Measurements from ENCODE around the gene TOPORS. TPM values are rescaled to one million over a fixed set of nuclear protein-coding genes. Genes with fewer than 3 reads are reported as not detected.
"Not testable (repeated sequence)": the region's sequence is repeated elsewhere in the genome, so short reads cannot be mapped to it uniquely, and the experiment has no call there.

TOPORS gene
- 11.7 and 12.0 TPM in 2 replicates for total RNA-seq

GRCh38 chr9:32552172-32552872, at the start of gene TOPORS, which contains the start of gene SMIM27:
TSS of gene TOPORS (minus strand) at chr9:32552586. CDS start at chr9:32552436, 150 bp downstream.
TSS of gene SMIM27 (plus strand) at chr9:32552327. CDS start at chr9:32552435, 108 bp downstream.
- intact Hi-C loops (cut with micrococcal nuclease): loop anchor here (1.0 to 10.0 kb wide), 10 partner anchors 20 to 1262 kb away; partner anchors contain the start of genes ACO1, APTX, B4GALT1 and NFX1

DNA sequence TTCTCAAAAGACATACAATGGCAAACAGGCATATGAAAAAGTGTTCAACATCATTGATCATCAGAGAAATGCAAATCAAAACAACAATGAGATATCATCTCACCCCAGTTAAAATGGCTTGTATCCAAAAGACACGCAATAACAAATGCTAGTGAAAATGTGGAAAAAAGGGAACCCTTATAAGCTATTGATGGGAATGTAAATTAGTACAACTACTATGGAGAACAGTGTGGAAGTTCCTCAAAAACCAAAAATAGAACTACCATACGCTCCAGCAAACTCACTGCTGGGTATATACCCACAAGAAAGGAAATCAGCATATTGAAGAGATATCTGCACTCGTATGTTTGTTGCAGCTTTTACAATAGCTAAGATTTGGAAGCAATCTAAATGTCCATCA, 46.6 kb upstream of the TOPORS start:
- intact Hi-C loops (cut with micrococcal nuclease): not testable (repeated sequence)

GRCh38 chr9:32596936-32597335, 44.5 kb upstream of the TOPORS start:
- intact Hi-C loops (cut with micrococcal nuclease): no loop called here

- intact Hi-C loops (cut with micrococcal nuclease): no loop called here
Observed at GRCh38 chr9:32596096-32596865, 43.9 kb upstream of the TOPORS start.

GRCh38 chr9:32590898-32591297, 38.5 kb upstream of the TOPORS start:
- intact Hi-C loops (cut with micrococcal nuclease): no loop called here

GRCh38 chr9:32590476-32590875, 38.1 kb upstream of the TOPORS start:
- intact Hi-C loops (cut with micrococcal nuclease): no loop called here

GRCh38 chr9:32589083-32589723, 36.8 kb upstream of the TOPORS start:
- intact Hi-C loops (cut with micrococcal nuclease): loop anchor here (1.0 kb wide), 1 partner anchor 379 kb away; no protein-coding TSS in a partner anchor

- intact Hi-C loops (cut with micrococcal nuclease): no loop called here
Observed at GRCh38 chr9:32587901-32588300, 35.5 kb upstream of the TOPORS start.

DNA sequence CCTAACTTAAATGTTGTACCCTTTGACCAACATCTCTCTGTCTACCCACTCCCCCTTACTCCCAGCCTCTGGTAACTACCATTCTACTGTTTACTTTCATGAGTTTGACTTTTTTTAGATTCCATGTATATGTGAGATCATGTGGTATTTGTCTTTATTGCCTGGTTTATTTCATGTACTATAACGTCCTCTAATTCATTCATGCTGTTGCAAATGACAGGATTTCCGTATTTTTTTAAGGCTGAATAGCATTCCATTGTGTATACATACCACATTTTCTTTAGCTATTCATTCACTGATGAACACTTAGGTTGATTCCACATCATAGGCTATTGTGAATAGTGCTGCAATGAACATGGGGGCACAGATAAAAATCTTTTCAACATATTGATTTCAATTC, 32.4 kb upstream of the TOPORS start:
- intact Hi-C loops (cut with micrococcal nuclease): loop anchor here (5.0 kb wide), 1 partner anchor 643 kb away; no protein-coding TSS in a partner anchor

GRCh38 chr9:32581512-32582143, 29.2 kb upstream of the TOPORS start:
- intact Hi-C loops (cut with micrococcal nuclease): loop anchor here (1.0 to 5.0 kb wide), 2 partner anchors 387 to 646 kb away; no protein-coding TSS in a partner anchor

DNA sequence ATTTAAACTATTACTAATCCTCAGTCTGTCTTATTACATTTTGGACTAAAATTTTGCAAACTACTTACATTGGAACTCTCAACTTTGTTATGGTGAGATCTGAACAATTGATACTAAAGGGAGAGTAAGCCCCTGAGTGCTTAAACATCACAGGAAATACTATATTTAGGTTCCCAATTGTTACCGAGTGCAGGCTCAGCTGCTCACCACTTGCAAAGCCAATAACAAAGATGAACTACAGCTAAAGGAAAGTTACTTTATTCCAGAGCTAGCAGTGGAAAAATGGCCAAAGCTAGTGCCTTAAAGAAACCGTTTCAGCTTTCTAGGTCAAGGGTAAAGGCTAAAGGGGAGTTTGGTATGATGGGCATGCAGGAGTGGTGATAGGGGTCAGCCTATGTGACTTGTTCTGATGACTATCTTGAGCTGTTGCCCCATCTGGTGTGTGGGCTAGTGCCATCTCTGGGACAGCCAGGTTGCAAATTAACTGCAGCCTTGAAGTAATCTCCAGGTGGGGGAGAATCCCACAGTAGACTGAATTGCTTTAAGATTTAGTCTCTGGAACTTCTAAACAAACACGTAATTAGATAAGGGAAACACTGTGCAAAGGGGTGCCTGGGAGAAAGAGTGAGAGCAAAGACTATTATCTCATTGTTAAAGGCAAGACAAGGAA, 28.4 kb upstream of the TOPORS start:
- intact Hi-C loops (cut with micrococcal nuclease): loop anchor here (1.0 to 5.0 kb wide), 2 partner anchors 388 to 647 kb away; no protein-coding TSS in a partner anchor

DNA sequence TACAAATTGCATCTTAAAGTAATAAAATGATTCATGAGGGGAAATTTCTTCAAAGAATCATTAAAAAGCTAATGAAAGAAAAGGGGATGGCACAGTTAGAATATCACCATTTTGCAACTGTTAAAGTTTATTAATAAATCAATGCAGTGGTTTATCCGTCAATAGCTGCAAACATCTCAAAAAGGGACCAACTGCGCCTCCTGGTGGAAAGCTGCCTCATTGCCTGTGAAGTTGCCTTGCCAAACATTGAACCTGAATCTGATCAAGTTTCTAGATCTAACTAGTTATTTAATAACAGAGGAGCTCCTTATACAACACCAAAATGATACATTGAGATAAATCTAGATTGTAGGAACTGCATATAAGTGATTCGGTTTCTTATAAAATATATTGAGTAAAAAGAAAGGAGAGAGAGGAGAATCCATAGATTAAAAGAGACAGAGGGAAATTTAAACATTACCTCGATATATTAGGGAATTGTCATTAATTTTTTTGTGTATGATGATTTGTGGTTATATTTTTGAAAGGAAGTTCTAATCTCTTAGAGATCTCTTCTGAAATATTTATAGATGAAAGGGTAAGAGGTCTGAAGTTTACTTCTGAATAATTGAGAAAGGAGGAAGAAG, 27.4 kb upstream of the TOPORS start:
- intact Hi-C loops (cut with micrococcal nuclease): loop anchor here (1.0 to 5.0 kb wide), 3 partner anchors 54 to 647 kb away; partner anchors contain the start of gene RIGI

GRCh38 chr9:32578976-32579375, 26.6 kb upstream of the TOPORS start:
- intact Hi-C loops (cut with micrococcal nuclease): loop anchor here (1.0 kb wide), 2 partner anchors 53 to 200 kb away; partner anchors contain the start of gene RIGI

GRCh38 chr9:32577316-32577715, 24.9 kb upstream of the TOPORS start:
- intact Hi-C loops (cut with micrococcal nuclease): no loop called here

- intact Hi-C loops (cut with micrococcal nuclease): loop anchor here (5.0 kb wide), 4 partner anchors 143 to 1228 kb away; partner anchors contain the start of genes B4GALT1 and SMU1
Observed at GRCh38 chr9:32574858-32575257, 22.5 kb upstream of the TOPORS start.

DNA sequence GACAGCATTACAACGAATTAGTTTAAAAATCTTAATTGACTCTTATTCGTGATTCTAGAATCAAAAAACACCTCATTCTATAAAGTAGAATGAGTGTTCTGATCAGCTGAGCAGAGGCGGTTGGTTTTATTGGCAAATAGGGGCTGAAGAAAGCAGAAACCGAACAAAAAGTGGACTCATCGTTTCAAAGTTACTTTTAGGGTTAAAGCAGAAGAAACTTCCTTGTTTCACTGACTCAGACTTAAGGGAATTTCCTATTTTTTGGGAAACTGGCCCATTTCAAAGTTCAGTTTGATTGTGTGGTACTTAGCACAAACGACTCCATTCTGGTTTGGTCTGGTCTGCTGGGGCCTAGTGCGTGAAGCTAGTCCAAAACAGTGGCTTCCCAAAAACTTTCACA, 21.4 kb upstream of the TOPORS start:
- intact Hi-C loops (cut with micrococcal nuclease): loop anchor here (1.0 to 5.0 kb wide), 9 partner anchors 48 to 1227 kb away; partner anchors contain the start of genes ACO1, APTX, B4GALT1 and BAG1

DNA sequence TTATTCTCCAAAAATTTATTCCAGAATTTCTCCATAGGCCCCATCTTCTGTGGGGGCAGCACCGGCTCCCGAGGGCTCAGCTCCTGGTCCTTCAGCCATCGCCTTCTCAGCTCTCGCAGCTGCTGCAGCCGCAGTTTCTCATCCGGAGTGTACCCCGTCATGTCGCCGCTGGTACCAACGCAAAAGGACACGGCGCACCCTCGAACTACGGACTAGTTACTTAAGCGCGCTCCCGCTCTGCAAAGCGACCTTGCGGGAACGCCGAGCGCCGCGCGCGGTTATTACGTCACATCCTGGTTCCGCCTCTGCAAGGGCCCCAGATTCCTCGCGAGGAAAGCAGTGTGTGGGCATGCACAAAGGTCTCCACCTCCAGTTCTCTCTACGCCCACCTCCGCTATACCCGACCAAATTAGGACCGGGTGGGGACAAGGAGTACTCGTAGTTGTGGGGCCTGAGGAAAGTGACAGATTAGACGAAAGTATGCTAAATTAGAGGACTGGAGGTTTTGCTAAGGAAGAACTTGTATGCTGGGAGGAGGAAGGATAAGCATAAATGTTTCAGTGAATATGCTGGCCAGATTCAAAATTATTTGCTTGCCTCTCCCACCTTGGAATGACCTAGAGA, 20.6 kb upstream of the TOPORS start, which contains the start of gene NDUFB6:
TSS of gene NDUFB6 (minus strand) at position 260 of the 624 bp plus-strand sequence. CDS start at position 161, 99 bp downstream.
- intact Hi-C loops (cut with micrococcal nuclease): loop anchor here (1.0 to 5.0 kb wide), 11 partner anchors 21 to 1226 kb away; partner anchors contain the start of genes ACO1, APTX, B4GALT1 and BAG1

DNA sequence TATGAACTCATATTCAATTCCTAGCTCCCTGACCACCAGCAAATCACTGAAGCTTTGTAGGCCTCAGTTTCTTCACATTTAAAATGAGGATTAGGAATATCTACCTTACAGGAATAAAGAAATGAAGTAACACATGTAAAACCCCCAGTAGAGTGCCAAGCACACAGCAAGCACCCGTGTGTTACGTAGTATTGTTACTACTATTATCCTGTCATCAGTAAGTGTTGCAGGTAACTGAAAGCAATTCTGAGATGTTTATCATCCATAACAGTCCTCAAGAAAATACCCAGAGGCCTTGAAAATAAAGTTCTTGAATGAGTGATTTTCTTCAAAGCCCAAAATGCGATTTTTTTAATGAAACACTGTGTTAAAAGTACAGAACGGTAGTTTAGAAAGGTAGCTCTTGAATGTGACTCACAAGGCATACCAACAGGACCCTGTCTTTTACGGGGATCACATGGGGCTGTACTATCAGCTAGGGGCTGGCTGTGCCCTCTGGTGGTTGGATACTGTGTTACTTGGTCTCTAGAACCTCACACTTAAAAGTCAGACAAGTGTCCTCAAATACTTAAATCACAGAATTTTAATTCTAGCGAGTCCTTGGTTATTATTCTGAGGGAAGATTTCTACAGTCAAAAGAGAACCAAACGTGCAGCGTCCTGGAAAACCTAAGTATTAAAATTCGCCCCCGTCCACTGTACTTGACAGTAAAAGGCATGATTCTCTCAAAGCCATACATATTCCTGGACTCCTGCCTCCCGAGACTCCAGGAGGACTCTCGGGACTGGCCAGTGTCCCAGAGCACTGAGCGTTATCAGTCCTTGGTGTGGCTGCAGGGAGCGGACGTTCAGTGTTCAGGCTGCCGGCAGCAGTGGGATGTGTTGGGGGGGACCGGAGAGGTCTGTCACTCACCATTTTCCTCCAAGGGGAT, 19.8 kb upstream of the TOPORS start:
- intact Hi-C loops (cut with micrococcal nuclease): loop anchor here (1.0 to 5.0 kb wide), 6 partner anchors 20 to 1225 kb away; partner anchors contain the start of genes B4GALT1, SMIM27, SMU1 and TOPORS
